Ecto neural progenitor cell (in vitro differentiated cells): ENCODE measurements around the gene TRAPPC1.

Source experiments
- DNase-seq: peaks from one replicate; pipeline ENCODE4 v3.0.0-alpha.2; 2018; ENCODE audit warnings: low spot score

Gene TRAPPC1

GRCh38 chr17:7897773-7898172, 34.0 kb downstream of the TRAPPC1 start:
- DNase-seq, result peak; percentile 16

- DNase-seq, result peak; percentile 28
These were observed 34.7 kb downstream of the TRAPPC1 start for GRCh38 chr17:7897090-7897489.

GRCh38 chr17:7894866-7895265, 36.9 kb downstream of the TRAPPC1 start:
- peak; percentile 39 for DNase-seq

- DNase-seq, result peak; percentile 34
These were observed 37.5 kb downstream of the TRAPPC1 start for GRCh38 chr17:7894226-7894625.

- peak; percentile 24 for DNase-seq
These were observed 38.4 kb downstream of the TRAPPC1 start for GRCh38 chr17:7893187-7893880.

- DNase-seq, result peak; percentile 87
These were observed 42.4 kb downstream of the TRAPPC1 start for GRCh38 chr17:7889166-7889955.

GRCh38 chr17:7888184-7888920, 43.4 kb downstream of the TRAPPC1 start, which contains the start of gene CHD3:
CHD3 (plus strand) TSS chr17:7888789; CDS start chr17:7889001, 212 bp downstream.
- no peak for DNase-seq

- DNase-seq, result peak; percentile 90
These were observed 44.1 kb downstream of the TRAPPC1 start for GRCh38 chr17:7887482-7888183.

- DNase-seq, result no peak
These were observed 44.7 kb downstream of the TRAPPC1 start for GRCh38 chr17:7887038-7887481.

- peak; percentile 77 for DNase-seq
These were observed 45.3 kb downstream of the TRAPPC1 start for GRCh38 chr17:7886227-7887037.

GRCh38 chr17:7885367-7886226, 46.1 kb downstream of the TRAPPC1 start:
- peak; percentile 83 for DNase-seq

- no peak for DNase-seq
These were observed 47.0 kb downstream of the TRAPPC1 start for GRCh38 chr17:7884581-7885366.

- no peak for DNase-seq
These were observed 47.9 kb downstream of the TRAPPC1 start for GRCh38 chr17:7883781-7884386.

GRCh38 chr17:7882629-7883028, 49.1 kb downstream of the TRAPPC1 start:
- peak; percentile 31 for DNase-seq

GRCh38 chr17:7882068-7882467, 49.7 kb downstream of the TRAPPC1 start:
- DNase-seq, result peak; percentile 41

GRCh38 chr17:7881276-7882054, 50.3 kb downstream of the TRAPPC1 start:
- DNase-seq, result peak; percentile 42
